Fibroblast of lung (primary cell): ENCODE results near the gene PKP3. TPM values are rescaled to one million over a fixed set of nuclear protein-coding genes. Genes with fewer than 3 reads are reported as not detected.
"Not testable (repeated sequence)": the region's sequence is repeated elsewhere in the genome, so short reads cannot be mapped to it uniquely, and the experiment has no call there.

Experiments used
- DNase-seq, 2 donors: peaks; one replicate each; pipeline versions ENCODE4 v3.0.0 to v3.0.0-alpha.2; 2010; ENCODE audit warnings: low read depth in 2 of 2
- H2AFZ ChIP-seq: 2 replicates; pipeline ENCODE4 v1.5.1; 2012; ENCODE audit warnings: low read length, control low read depth, inconsistent platforms
- H3K27ac ChIP-seq: 2 replicates; pipeline ENCODE4 v1.5.1; 2011; ENCODE audit warnings: low read length, control low read depth; ENCODE audit not compliant: insufficient read depth
- H3K27me3 ChIP-seq: 2 replicates; pipeline ENCODE4 v1.5.1; 2011; ENCODE audit warnings: mild to moderate bottlenecking, low read length; ENCODE audit not compliant: control insufficient read depth, insufficient read depth
- H3K36me3 ChIP-seq: 2 replicates; pipeline ENCODE4 v1.5.1; 2011; ENCODE audit warnings: low read length; ENCODE audit not compliant: control insufficient read depth, insufficient read depth
- H3K4me1 ChIP-seq: 2 replicates; pipeline ENCODE4 v1.5.1; 2011; ENCODE audit warnings: low read length; ENCODE audit not compliant: control insufficient read depth, insufficient read depth; ENCODE audit errors: extremely low read depth
- H3K4me2 ChIP-seq: 2 replicates; pipeline ENCODE4 v1.5.1; 2011; ENCODE audit warnings: low read length, control low read depth; ENCODE audit not compliant: insufficient read depth; ENCODE audit errors: extremely low read depth
- H3K4me3 ChIP-seq, 4 experiments: fragments of 200-600 bp in 1 of 4; sonication (generic) in 1 of 4; replicated peaks in 1 of 4; 2 replicates each; pipeline ENCODE4 v1.5.1; 2011 to 2016; ENCODE audit warnings: low read length in 4 of 4, low read depth in 3 of 4, mild to moderate bottlenecking in 3 of 4, control low read depth in 2 of 4, inconsistent platforms in 1 of 4, mixed read lengths in 1 of 4; ENCODE audit not compliant: insufficient read depth in 1 of 4; ENCODE audit errors: control extremely low read depth in 1 of 4
- H3K79me2 ChIP-seq: 2 replicates; pipeline ENCODE4 v1.5.1; 2012; ENCODE audit warnings: mild to moderate bottlenecking, low read length, inconsistent platforms; ENCODE audit not compliant: control insufficient read depth, insufficient read depth
- H3K9ac ChIP-seq: 2 replicates; pipeline ENCODE4 v1.5.1; 2011; ENCODE audit warnings: mild to moderate bottlenecking, low read length, control low read depth; ENCODE audit not compliant: insufficient read depth
- H3K9me3 ChIP-seq: 2 replicates; pipeline ENCODE4 v1.5.1; 2012; ENCODE audit warnings: low read depth, low read length; ENCODE audit not compliant: control insufficient read depth, insufficient read depth
- H4K20me1 ChIP-seq: 2 replicates; pipeline ENCODE4 v1.5.1; 2011; ENCODE audit warnings: low read length; ENCODE audit not compliant: control insufficient read depth, insufficient read depth; ENCODE audit errors: extremely low read depth
- CTCF ChIP-seq, 2 donors: IDR thresholded peaks in 1 of 2; conservative IDR thresholded peaks in 1 of 2; 1 replicate in 1 of 2; 2 replicates in 1 of 2; pipeline ENCODE4 v1.5.1; 2011 to 2012; ENCODE audit warnings: low read length in 2 of 2, control low read depth in 1 of 2, inconsistent platforms in 1 of 2, low read depth in 1 of 2, mild to moderate bottlenecking in 1 of 2
- EZH2 ChIP-seq: IDR thresholded peaks from 2 replicates; pipeline ENCODE4 v1.5.1; 2012; ENCODE audit warnings: low read length, control low read depth, mild to moderate bottlenecking; ENCODE audit errors: missing control alignments
- polyA plus RNA-seq, 2 donors: library from polyadenylated mRNA; depleted of rRNA in 1 of 2; stranded (reverse) in 1 of 2; unstranded in 1 of 2; fragments of >200 nt; gene quantifications; 2 replicates each; pipeline ENCODE4 v1.2.1, GENCODE V29; 2011 to 2012; ENCODE audit warnings: missing spikeins in 1 of 2
- total RNA-seq: library from RNA; depleted of rRNA; stranded (reverse); fragments of >200 nt; gene quantifications from 2 replicates; pipeline ENCODE4 v1.2.1, GENCODE V29; 2014

PKP3 gene
- total and polyA plus RNA-seq, 2 donors (not counting 1 experiment from before 2014, with no cell fraction given), result 0.17 to 0.83 TPM

- peaks cover 2% of the 10 kb centered on the region for H3K36me3 ChIP-seq
- no peak for DNase-seq
- H3K27me3 ChIP-seq, result peaks cover 11% of the 10 kb centered on the region
- no peak overlapping the region for H3K4me2 ChIP-seq
- no peak for TF ChIP-seq EZH2
- no peak for TF ChIP-seq CTCF (conservative IDR thresholded peaks at IDR 0.05 in 1 of 2, IDR thresholded peaks at IDR 0.05 in 1 of 2; ENCODE audit: low read depth in 1 of 2, low read length in 2 of 2)
- no peak overlapping the region for H3K4me3 ChIP-seq
- H3K27ac ChIP-seq, result no peak overlapping the region
- H4K20me1 ChIP-seq, result no peaks in the 10 kb centered on the region
- no peak overlapping the region for H3K9ac ChIP-seq
- no peaks in the 10 kb centered on the region for H3K9me3 ChIP-seq
- no peak overlapping the region for H2AFZ ChIP-seq
- H3K4me1 ChIP-seq, result peaks cover 8% of the 10 kb centered on the region
- no peaks in the 10 kb centered on the region for H3K79me2 ChIP-seq
Measured at GRCh38 chr11:359181-359714, 34.8 kb upstream of the PKP3 start.

GRCh38 chr11:360326-361280 is 33.4 kb upstream of the PKP3 start:
- H2AFZ ChIP-seq, result no peak overlapping the region
- H3K27ac ChIP-seq, result no peak overlapping the region
- DNase-seq, result no peak
- H3K4me1 ChIP-seq, result peaks cover 2% of the 10 kb centered on the region
- H3K4me3 ChIP-seq, result no peak overlapping the region
- H4K20me1 ChIP-seq, result no peaks in the 10 kb centered on the region
- H3K27me3 ChIP-seq, result peaks cover 12% of the 10 kb centered on the region
- H3K9me3 ChIP-seq, result no peaks in the 10 kb centered on the region
- TF ChIP-seq EZH2 (no peak), CTCF (conservative IDR thresholded peaks at IDR 0.05 in 1 of 2, IDR thresholded peaks at IDR 0.05 in 1 of 2; ENCODE audit: low read depth in 1 of 2, low read length in 2 of 2) (no peak)
- H3K36me3 ChIP-seq, result peaks cover 2% of the 10 kb centered on the region
- H3K4me2 ChIP-seq, result no peak overlapping the region
- no peak overlapping the region for H3K9ac ChIP-seq
- H3K79me2 ChIP-seq, result no peaks in the 10 kb centered on the region

GRCh38 chr11:362642-363442 is 31.2 kb upstream of the PKP3 start:
- Histone ChIP-seq H3K36me3 (no peaks in the 10 kb centered on the region), H3K27ac (no peak overlapping the region), H3K4me1 (no peaks in the 10 kb centered on the region), H3K4me2 (no peak overlapping the region), H3K79me2 (no peaks in the 10 kb centered on the region), H3K9me3 (no peaks in the 10 kb centered on the region), H4K20me1 (no peaks in the 10 kb centered on the region), H2AFZ (no peak overlapping the region), H3K9ac (no peak overlapping the region), H3K4me3 (no peak overlapping the region), H3K27me3 (peaks cover 20% of the 10 kb centered on the region)
- TF ChIP-seq CTCF (conservative IDR thresholded peaks at IDR 0.05 in 1 of 2, IDR thresholded peaks at IDR 0.05 in 1 of 2; ENCODE audit: low read depth in 1 of 2, low read length in 2 of 2), result no peak
- TF ChIP-seq EZH2, result no peak
- no peak for DNase-seq

- not testable (repeated sequence) for H3K4me3 ChIP-seq, H2AFZ ChIP-seq, H3K9me3 ChIP-seq, H3K79me2 ChIP-seq, H3K4me2 ChIP-seq, H3K9ac ChIP-seq, H3K27ac ChIP-seq, H3K36me3 ChIP-seq, H4K20me1 ChIP-seq, H3K4me1 ChIP-seq, DNase-seq
- H3K27me3 ChIP-seq, result peaks cover 21% of the 10 kb centered on the region
Measured at GRCh38 chr11:363443-363805, 30.6 kb upstream of the PKP3 start.
